Daoy (cell line): ENCODE data around the gene RDH12. TPM values are rescaled to one million over a fixed set of nuclear protein-coding genes. Genes with fewer than 3 reads are reported as not detected.

ENCODE experiments used
- DNase-seq: peaks from one replicate; pipeline ENCODE4 v3.0.0-alpha.2; 2015; ENCODE audit warnings: low read depth
- total RNA-seq: library from RNA; depleted of rRNA; stranded (reverse); fragments of >200 nt; shearing (Covaris generic); gene quantifications from 2 replicates; pipeline ENCODE4 v1.2.3, GENCODE V29; 2014; rRNA removed

The RDH12 gene
- total RNA-seq, 1 experiment from 2014 or later = 0.06 TPM

- no peak for DNase-seq
Observed at GRCh38 chr14:67748312-67748711, 46.6 kb downstream of the RDH12 start.

- DNase-seq = no peak
Observed at GRCh38 chr14:67749341-67750084, 47.8 kb downstream of the RDH12 start.

GRCh38 chr14:67756496-67756895 lies 54.8 kb downstream of the RDH12 start:
- DNase-seq = no peak

- no peak for DNase-seq
Observed at GRCh38 chr14:67757175-67757574, 55.5 kb downstream of the RDH12 start.

- no peak for DNase-seq
Observed at GRCh38 chr14:67759916-67760315, 58.2 kb downstream of the RDH12 start.

GRCh38 chr14:67762051-67762450 lies 60.4 kb downstream of the RDH12 start:
- DNase-seq = peak; percentile 11

- DNase-seq = no peak
Observed at GRCh38 chr14:67763158-67763822, 61.6 kb downstream of the RDH12 start.

- no peak for DNase-seq
Observed at GRCh38 chr14:67764496-67764895, 62.8 kb downstream of the RDH12 start.

- no peak for DNase-seq
Observed at GRCh38 chr14:67765192-67765834, 63.6 kb downstream of the RDH12 start.

- DNase-seq = no peak
Observed at GRCh38 chr14:67766035-67766680, 64.5 kb downstream of the RDH12 start.

GRCh38 chr14:67768219-67768618 lies 66.5 kb downstream of the RDH12 start:
- DNase-seq = no peak

- DNase-seq = no peak
Observed at GRCh38 chr14:67773844-67774377, 72.2 kb downstream of the RDH12 start.

GRCh38 chr14:67776653-67777322 lies 75.1 kb downstream of the RDH12 start:
- DNase-seq = no peak

- no peak for DNase-seq
Observed at GRCh38 chr14:67778792-67779191, 77.1 kb downstream of the RDH12 start.

- no peak for DNase-seq
Observed at GRCh38 chr14:67782090-67782489, 80.4 kb downstream of the RDH12 start.

Other genes starting within 250 kb of the RDH12 start
- 2.9 and 8.5 TPM in 2 replicates for gene TMEM229B, start 213.2 kb upstream of the RDH12 start, total RNA-seq
- 2.1 and 3.3 TPM in 2 replicates for gene PLEKHH1, start 168.6 kb upstream of the RDH12 start, total RNA-seq
- gene PIGH, start 101.6 kb upstream of the RDH12 start, total RNA-seq = 29.4 and 31.4 TPM in 2 replicates
- 19.4 and 37.1 TPM in 2 replicates for gene ARG2, start 82.0 kb upstream of the RDH12 start, total RNA-seq
- gene VTI1B, start 27.3 kb upstream of the RDH12 start, total RNA-seq = 52.6 and 55.9 TPM in 2 replicates
- 97.4 and 100 TPM in 2 replicates for gene RDH11, start 6.1 kb upstream of the RDH12 start, total RNA-seq
- gene ZFYVE26, start 114.7 kb downstream of the RDH12 start, total RNA-seq = 9.0 and 13.9 TPM in 2 replicates
- gene RAD51B, start 117.9 kb downstream of the RDH12 start, total RNA-seq = 6.7 and 15.8 TPM in 2 replicates